GM18502 (cell line): Measurements from ENCODE around the gene MAP1A.

ENCODE experiments used
- ATAC-seq: cut with Tn5 transposase; IDR thresholded peaks from one replicate; pipeline ENCODE4 v1.9.1; 2021; ENCODE audit warnings: mild to moderate bottlenecking; ENCODE audit not compliant: unreplicated experiment, poor library complexity

Gene MAP1A

DNA sequence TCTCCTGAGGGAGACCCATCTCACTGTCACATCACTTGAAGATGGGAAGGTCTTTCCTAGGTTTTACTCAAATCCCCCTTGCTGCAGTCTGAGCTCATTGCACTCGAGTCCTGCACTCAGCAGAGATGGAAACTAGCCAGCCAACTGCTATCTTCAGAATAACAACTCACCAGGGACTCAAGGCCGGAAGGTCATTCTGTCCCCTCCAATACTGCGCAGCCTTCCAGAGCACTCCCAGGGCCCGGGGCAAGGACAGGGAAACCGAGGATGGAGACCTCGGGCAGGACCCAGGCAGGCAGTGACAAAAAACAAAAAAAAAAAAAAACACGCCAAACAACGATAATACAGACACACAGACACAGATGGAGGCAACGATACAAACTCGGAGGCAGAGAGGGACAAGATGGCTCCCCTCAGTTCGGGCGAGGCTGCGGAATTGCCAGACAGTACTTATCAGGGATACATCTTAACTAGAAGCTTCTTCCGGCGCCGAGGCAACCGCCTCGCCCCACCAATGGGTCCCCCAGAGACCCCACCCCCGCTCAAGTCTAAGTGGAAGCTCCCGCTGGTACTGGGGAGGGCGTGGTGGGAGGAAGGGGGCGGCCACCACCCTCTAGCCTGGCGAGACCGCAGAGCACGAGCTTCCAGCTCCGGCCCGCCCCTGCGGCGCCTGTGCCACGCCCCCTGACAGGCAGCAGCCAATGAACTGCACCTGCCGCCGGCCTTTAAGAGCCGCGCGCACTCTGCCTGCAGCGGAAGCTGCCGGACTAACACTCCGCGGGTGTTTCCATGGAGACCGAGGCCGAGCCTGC is 7.0 kb upstream of the MAP1A start:
- ATAC-seq = peak; percentile 96

DNA sequence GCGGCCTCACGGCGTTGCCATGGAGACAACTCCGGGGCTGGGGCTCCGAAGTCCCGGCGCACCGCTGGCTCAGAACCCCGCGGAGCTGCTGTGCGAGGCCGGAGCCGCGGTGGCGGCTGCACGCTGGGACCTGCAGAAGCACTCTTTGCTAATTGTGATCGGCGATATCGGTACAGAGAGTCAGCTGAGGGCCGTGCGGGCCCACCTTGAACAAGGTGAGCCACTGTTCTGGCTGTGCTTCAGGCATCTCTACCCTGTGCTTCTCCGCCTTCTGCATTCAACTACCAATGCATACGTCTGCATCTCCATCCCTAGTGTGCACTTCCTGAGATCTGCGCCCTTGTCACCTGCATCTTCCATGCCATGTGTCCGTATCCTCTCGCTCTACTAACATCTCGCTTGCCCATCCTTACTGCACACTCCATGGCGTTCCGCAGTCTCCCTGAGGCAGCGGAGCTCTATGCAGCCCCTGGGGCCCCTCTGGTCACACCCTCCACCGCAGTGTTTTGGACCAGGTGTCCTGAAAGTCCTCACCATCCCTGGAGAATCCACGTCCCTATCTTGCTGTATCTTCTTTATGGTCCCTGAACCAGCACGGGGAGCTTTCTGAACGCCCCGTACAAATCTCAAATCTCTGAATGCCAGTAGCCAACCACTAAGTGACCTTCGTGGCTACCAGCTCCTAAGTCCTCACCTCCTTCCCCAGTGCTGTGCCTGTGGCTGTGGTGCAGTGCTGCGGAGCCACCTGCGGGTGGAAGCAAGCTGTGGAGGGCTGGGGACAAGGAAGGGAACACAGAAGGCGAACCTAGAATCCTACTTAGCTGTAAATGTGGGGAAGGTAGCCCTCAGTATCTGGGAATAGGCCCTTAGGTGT is 6.2 kb upstream of the MAP1A start:
- no peak for ATAC-seq

DNA sequence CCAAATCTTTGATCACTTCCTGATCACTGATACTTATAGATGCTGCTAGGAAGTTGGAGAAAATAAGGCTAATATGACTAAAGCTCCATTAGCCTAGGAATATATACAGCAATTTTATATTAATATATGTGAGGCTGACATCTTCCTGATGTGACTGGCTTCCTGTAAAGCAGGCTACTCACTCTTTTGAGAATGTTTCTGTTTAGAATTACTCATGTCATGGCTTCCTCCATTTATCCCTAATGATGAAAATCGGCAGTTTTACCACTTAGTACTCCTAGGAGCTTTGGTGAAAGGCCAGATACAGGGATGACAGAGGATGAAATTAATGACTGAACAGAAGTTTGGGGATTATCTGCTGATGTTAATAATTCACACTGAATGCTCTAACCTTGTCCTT is 3.9 kb upstream of the MAP1A start:
- ATAC-seq = no peak

DNA sequence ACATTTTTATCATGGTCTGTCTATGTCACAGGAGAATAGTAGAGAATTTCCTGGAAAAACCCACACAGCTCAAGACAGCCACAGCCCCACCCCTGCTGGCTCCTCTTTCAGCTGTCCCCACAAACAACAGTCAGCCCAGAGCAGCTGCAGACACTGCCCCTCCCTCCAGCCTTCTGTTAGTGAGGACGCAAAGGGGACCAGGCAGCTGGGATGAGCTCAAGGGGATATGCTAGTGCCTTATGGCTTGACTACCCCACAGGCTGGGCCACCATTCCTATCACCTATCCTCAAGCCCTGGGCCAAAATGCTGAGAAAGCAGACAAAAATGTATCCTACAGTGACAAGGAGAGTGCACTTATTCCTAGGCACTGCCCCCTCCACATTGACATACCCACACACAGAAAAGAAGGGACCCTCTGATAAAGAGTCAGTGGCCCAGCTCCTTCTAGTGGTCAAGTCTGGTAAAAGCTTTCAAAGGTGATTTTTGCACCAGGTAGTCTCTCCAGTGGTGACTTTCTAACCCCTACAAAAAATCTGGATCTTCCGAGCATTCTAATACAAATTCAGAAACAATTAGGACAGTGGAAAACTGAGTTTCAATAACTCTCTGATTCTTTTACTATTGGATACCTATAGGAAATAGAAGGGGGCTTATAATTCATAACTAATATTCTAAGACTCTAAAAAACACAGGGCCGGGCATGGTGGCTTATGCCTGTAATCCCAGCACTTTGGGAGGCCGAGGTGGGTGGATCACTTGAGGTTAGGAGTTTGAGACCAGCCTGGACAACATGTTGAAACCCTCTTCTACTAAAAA is 3.0 kb upstream of the MAP1A start:
- no peak for ATAC-seq

DNA sequence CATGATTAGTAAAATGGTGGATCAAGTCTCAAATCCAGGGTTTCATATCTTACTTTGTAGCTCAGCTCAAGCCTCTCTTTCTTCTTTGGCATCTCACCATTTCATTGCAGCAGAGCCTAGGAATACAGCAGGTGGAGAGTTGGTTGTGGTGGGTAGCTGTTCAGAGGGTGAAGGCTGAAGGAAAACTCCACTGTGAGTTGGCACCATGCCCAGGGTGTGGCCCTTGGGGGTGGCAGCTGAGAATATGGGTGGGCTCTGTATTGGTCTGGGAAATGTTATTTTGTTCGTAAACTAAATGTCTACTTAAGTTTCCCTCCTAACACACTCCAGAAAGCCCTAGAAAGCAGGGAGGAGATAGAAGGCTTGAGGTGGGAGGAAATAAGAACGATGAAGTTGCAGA is 1.7 kb upstream of the MAP1A start:
- ATAC-seq = no peak

DNA sequence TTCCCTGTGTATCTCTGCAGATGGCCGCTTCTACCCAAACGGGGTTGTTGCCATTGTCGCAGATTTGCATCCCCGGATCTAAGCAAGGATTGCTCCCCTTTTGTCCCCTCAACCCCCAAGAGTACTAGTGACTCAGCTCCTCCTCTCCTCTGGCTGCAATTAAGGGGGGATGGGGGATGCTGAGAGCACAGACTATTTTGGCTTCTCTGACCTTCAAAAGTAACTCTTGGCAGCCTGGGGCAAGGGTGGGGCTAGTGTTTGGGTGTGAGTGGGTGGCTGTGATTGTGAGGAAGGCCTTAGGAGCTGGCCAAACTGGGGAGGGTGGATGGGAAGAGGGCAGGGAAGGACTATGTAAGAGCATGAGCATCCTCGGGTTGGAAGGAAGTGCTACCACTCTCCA is 1.2 kb upstream of the MAP1A start:
- no peak for ATAC-seq

DNA sequence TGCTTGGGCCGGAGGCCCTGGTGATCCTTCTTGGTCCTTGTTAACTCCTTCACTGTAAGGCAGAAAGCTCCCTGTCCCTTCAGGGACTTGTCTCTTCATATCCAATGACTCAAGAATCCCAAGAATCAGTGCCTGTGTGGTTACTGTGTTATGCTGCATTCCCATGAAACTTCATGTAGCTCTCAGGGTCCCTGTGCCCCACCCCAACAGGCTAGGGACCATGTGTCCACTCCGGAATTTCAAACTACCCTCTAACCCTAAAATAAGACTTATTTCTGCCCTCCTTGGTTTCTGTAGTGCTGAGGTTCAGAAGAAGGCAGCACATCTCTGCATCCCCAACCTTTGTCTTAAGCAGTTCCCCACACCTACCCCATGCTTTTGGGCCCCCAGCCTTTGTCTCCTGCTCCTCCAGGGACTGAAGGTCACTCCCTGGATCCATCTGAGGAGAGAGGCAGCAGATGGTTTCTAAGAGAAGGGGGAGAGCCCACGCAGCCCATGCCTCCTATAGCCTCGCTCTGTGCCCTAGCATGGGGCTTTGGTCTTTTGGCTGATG is 531 bp upstream of the MAP1A start:
- ATAC-seq = no peak

DNA sequence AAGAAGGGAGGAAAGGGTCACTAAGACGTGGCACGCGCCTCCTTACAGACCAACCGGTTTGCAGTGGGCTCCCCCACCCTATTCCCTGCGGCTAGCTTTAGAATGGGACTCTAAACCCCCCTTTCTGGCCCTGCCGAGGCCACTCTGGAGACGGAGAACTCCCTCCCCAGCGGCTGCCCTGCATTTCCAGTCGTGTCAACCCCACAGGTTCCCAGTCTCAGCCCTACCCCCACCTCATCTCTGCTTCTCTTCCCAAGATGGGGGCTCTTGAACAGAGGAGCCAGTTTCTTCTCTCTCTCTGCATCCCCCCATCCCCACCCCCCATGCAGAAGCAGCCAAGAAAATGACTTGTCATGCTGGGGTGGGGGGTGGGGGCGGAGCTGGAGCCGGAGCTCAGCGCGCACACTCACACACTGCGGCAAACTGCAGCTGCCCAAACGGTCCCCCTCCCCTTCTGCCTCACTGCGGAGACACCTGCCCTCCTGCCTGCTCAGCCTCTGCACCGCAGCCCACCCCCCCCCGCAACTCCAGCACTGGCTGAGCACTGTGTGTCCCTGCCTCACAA is 871 bp downstream of the MAP1A start:
- no peak for ATAC-seq

DNA sequence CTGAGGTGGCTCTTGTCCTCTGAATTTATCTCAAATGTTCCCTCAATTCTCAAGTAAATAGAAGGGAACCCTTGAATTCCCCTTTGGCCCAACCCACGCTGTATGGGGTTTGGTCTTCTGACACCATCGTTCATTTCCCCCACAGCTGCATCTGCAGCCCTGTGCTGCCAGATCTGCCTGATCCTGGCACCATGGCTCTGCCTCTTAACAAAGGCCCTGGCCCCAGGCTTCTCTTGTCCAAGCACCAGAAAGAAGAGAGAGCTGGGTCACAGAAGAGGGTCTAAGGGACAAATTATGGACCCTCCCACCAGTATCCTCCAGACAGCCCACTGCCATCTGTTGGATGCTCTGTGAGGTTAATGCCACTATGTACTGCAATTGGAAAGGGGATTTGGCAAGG is 1.8 kb downstream of the MAP1A start:
- ATAC-seq = no peak

DNA sequence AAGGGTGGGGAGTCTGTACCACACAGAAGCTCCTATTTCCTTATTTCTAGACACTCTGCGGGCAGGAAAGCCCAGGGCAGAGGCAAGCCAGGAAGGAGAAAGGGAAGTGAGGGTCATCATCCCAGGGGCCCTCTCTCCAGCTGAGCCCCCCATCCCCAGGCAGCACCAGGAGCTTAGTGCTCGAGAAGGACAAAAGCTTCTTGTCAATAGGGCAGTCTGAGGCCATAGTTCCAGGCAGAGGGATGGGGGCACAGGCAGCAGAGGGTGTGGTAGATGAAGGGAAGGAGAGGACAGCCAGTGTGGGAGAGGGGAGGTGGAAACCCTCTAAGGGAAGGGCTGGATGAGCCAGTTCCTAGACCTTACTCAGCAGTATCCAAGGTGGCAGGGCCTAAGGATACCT is 2.7 kb downstream of the MAP1A start:
- no peak for ATAC-seq

DNA sequence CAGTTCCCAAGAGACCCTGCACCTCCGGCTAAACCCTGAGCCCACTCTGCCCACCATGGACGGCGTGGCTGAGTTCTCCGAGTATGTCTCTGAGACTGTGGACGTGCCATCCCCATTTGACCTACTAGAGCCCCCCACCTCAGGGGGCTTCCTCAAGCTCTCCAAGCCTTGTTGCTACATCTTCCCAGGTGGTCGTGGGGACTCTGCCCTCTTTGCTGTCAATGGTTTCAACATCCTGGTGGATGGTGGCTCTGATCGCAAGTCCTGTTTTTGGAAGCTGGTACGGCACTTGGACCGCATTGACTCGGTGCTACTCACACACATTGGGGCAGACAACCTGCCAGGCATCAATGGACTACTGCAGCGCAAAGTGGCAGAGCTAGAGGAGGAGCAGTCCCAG is 4.0 kb downstream of the MAP1A start:
- ATAC-seq = no peak

DNA sequence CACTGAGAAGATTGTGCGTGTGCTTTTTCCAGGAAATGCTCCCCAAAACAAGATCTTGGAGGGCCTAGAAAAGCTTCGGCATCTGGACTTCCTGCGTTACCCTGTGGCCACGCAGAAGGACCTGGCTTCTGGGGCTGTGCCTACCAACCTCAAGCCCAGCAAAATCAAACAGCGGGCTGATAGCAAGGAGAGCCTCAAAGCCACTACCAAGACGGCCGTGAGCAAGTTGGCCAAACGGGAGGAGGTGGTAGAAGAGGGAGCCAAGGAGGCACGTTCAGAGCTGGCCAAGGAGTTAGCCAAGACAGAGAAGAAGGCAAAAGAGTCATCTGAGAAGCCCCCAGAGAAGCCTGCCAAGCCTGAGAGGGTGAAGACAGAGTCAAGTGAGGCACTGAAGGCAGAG is 4.8 kb downstream of the MAP1A start:
- no peak for ATAC-seq

DNA sequence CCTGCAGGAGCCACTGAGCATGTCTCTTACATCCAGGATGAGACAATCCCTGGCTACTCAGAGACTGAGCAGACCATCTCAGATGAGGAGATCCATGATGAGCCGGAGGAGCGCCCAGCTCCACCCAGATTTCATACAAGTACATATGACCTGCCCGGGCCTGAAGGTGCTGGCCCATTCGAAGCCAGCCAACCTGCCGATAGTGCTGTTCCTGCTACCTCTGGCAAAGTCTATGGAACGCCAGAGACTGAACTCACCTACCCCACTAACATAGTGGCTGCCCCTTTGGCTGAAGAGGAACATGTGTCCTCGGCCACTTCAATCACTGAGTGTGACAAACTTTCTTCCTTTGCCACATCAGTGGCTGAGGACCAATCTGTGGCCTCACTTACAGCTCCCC is 6.2 kb downstream of the MAP1A start:
- no peak for ATAC-seq

DNA sequence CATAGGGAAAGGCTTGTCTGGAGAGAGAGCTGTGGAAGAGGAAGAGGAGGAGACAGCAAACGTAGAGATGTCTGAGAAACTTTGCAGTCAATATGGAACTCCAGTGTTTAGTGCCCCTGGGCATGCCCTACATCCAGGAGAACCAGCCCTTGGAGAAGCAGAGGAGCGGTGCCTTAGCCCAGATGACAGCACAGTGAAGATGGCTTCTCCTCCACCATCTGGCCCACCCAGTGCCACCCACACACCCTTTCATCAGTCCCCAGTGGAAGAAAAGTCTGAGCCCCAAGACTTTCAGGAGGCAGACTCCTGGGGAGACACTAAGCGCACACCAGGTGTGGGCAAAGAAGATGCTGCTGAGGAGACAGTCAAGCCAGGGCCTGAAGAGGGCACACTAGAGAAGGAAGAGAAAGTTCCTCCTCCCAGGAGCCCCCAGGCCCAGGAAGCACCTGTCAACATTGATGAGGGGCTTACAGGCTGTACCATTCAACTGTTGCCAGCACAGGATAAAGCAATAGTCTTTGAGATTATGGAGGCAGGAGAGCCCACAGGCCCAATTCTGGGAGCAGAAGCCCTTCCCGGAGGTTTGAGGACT is 6.9 kb downstream of the MAP1A start:
- ATAC-seq = no peak

DNA sequence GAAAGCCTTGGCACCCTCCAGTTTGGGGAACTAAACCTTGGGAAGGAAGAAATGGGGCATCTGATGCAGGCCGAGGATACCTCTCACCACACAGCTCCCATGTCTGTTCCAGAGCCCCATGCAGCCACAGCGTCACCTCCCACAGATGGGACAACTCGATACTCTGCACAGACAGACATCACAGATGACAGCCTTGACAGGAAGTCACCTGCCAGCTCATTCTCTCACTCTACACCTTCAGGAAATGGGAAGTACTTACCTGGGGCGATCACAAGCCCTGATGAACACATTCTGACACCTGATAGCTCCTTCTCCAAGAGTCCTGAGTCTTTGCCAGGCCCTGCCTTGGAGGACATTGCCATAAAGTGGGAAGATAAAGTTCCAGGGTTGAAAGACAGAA is 7.7 kb downstream of the MAP1A start:
- no peak for ATAC-seq

DNA sequence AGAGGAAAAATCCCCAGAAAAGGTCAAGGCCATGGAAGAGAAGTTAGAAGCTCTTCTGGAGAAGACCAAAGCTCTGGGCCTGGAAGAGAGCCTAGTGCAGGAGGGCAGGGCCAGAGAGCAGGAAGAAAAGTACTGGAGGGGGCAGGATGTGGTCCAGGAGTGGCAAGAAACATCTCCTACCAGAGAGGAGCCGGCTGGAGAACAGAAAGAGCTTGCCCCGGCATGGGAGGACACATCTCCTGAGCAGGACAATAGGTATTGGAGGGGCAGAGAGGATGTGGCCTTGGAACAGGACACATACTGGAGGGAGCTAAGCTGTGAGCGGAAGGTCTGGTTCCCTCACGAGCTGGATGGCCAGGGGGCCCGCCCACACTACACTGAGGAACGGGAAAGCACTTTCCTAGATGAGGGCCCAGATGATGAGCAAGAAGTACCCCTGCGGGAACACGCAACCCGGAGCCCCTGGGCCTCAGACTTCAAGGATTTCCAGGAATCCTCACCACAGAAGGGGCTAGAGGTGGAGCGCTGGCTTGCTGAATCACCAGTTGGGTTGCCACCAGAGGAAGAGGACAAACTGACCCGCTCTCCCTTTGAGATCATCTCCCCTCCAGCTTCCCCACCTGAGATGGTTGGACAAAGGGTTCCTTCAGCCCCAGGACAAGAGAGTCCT is 9.0 kb downstream of the MAP1A start:
- ATAC-seq = no peak

DNA sequence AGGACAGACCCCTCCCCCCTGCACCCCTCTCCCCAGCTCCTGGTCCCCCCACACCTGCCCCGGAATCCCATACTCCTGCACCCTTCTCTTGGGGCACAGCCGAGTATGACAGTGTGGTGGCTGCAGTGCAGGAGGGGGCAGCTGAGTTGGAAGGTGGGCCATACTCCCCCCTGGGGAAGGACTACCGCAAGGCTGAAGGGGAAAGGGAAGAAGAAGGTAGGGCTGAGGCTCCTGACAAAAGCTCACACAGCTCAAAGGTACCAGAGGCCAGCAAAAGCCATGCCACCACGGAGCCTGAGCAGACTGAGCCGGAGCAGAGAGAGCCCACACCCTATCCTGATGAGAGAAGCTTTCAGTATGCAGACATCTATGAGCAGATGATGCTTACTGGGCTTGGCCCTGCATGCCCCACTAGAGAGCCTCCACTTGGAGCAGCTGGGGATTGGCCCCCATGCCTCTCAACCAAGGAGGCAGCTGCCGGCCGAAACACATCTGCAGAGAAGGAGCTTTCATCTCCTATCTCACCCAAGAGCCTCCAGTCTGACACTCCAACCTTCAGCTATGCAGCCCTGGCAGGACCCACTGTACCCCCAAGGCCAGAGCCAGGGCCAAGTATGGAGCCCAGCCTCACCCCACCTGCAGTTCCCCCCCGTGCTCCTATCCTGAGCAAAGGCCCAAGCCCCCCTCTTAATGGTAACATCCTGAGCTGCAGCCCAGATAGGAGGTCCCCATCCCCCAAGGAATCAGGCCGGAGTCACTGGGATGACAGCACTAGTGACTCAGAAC is 9.8 kb downstream of the MAP1A start:
- ATAC-seq = no peak

DNA sequence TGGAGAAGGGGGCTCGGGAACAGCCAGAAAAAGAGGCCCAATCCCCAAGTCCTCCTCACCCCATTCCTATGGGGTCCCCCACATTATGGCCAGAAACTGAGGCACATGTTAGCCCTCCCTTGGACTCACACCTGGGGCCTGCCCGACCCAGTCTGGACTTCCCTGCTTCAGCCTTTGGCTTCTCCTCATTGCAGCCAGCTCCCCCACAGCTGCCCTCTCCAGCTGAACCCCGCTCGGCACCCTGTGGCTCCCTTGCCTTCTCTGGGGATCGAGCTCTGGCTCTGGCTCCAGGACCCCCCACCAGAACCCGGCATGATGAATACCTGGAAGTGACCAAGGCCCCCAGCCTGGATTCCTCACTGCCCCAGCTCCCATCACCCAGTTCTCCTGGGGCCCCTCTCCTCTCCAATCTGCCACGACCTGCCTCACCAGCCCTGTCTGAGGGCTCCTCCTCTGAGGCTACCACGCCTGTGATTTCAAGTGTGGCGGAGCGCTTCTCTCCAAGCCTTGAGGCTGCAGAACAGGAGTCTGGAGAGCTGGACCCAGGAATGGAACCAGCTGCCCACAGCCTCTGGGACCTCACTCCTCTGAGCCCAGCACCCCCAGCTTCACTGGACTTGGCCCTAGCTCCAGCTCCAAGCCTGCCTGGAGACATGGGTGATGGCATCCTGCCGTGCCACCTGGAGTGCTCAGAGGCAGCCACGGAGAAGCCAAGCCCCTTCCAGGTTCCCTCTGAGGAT is 10.6 kb downstream of the MAP1A start:
- no peak for ATAC-seq
